HG03354 (cell line): ENCODE results near the gene FAM156A.
"Not testable (repeated sequence)": the region's sequence is repeated elsewhere in the genome, so short reads cannot be mapped to it uniquely, and the experiment has no call there.

Experiments used
- ATAC-seq: cut with Tn5 transposase; IDR thresholded peaks from one replicate; pipeline ENCODE4 v1.9.1; 2021; ENCODE audit warnings: mild to moderate bottlenecking; ENCODE audit not compliant: unreplicated experiment, poor library complexity, severe bottlenecking

FAM156A gene

GRCh38 chrX:52958113-52958959 is at the start of gene FAM156A:
Gene FAM156A (minus strand): TSS chrX:52958518. CDS start chrX:52948588, 9,930 bp downstream.
- ATAC-seq: peak; percentile 89

GRCh38 chrX:53005327-53005726 is 47.0 kb upstream of the FAM156A start:
- ATAC-seq: no peak

DNA sequence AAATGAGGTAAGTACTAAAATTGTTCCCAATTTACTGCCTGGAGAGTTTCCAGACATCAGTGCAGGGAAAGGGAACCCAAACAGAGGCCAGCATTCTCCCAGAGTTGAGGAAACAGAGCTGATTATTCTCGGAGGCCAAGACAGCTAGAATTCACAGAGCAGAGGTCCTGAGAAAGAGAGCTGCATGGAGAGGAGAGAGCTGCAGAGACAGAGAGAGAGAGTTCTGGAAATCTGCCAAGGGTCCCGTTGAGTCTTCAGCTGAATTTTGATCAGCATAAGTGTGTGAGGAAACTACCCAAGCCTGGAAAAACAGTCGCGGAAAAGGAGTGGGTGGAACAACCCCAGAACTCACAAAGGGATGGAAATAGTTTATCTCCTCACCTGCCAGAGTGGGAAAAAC is 46.5 kb upstream of the FAM156A start:
- no peak for ATAC-seq

DNA sequence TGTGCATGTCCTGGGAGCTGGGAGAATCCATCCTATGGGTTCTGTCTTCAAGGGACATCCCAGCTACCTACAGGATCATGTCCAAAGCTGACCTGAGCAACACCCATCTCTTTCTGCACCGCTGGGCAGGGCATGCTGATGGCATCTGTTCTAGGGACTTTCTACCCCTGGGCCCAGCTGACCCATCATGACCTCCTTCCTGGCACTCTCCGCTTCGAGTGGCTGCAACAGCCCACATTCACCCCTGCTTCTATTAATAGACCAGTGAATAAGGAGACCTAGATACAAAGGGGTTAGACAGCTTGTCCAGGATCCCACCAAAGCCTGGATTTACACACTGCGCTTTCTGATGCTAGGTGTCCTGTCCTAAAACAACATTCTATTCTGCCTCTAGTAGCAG is 45.7 kb upstream of the FAM156A start:
- ATAC-seq: no peak

DNA sequence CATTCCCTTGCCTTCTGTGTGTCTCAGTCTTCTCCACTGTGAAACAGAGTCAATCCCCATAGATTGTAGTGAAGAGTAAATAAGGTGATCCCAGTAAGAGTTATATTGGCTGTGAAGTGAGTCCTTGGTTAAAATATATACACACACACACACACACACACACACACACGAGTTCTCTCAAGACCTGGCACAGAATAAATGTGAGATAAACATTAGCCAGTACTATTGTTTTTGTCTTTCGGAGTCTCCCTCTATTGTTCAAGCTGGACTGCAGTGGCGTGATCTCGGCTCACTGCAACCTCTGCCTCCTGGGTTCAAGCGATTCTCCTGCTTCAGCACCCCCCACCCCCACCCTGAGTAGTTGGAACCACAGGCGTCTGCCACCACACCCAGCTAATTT is 44.8 kb upstream of the FAM156A start:
- no peak for ATAC-seq

DNA sequence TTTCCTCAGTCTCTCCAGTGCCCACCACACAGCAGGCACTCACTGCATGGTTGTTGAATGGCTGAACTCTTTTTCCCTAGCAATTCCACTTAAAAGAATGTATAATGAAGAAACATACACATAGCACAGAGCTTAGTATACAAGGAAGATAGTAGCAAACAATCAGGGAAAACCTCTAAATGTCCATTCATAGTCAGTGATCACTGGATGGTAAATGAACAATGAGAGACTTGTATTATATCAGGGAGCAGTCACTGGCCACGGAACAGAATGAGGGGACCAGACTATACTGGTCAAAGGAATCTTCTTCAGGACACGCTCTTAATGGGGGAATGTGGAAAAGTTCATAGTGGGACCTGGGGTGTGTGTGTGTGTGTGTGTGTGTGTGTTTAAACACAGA is 43.6 kb upstream of the FAM156A start:
- no peak for ATAC-seq

GRCh38 chrX:53000447-53001135 is 42.3 kb upstream of the FAM156A start:
- ATAC-seq: no peak

- ATAC-seq: no peak
Measured at GRCh38 chrX:52995987-52996331, 37.6 kb upstream of the FAM156A start.

- peak; percentile 96 for ATAC-seq
Measured at GRCh38 chrX:52995135-52995986, 37.0 kb upstream of the FAM156A start.

DNA sequence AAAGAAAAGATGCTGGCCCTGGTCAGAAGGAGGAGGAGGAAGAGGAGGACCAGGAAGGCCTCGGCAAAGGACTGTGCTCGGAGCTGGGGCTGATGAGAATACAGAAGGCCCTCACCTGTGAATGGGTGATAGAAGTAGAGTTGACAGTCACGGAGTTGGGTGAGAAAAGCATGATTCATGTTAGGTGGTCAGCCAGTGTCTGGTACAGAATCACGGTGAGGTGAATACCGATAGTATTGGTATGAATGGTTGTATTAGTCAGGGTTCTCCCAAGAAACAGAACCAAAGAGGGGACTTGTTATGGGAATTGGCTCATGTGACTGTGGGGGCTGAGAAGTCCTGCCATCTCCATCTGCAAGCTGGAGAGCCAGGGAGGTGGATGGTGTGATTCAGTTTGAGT is 32.5 kb upstream of the FAM156A start:
- ATAC-seq: no peak

DNA sequence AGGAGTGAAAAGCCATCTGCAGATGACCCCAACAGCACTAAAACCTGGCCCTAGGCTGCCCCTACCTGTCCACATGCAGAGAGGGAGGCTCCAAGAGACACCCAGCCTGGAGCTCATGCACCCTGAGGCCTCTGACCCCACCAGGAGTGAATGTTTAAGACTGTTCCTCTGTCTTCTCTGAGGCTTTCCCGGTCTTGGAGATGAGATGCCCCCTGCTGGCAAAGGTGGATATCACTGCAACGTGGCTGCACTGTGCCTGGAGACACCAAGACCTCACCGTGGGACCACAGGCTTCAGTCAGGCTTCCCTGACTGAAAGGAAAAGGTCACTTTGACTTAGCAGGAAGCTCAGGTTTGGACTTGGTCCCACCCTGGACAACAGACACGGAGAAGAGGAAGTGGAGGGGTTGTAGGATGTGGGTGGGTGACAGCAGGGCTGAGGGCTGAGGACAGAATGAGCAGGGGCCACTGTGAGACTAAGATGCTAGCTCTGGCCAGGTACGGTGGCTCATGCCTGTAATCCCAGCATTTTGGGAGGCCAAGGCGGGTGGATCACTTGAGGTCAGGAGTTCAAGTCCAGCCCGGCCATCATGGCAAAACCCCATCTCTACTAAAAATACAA is 31.8 kb upstream of the FAM156A start:
- peak; percentile 85 for ATAC-seq

DNA sequence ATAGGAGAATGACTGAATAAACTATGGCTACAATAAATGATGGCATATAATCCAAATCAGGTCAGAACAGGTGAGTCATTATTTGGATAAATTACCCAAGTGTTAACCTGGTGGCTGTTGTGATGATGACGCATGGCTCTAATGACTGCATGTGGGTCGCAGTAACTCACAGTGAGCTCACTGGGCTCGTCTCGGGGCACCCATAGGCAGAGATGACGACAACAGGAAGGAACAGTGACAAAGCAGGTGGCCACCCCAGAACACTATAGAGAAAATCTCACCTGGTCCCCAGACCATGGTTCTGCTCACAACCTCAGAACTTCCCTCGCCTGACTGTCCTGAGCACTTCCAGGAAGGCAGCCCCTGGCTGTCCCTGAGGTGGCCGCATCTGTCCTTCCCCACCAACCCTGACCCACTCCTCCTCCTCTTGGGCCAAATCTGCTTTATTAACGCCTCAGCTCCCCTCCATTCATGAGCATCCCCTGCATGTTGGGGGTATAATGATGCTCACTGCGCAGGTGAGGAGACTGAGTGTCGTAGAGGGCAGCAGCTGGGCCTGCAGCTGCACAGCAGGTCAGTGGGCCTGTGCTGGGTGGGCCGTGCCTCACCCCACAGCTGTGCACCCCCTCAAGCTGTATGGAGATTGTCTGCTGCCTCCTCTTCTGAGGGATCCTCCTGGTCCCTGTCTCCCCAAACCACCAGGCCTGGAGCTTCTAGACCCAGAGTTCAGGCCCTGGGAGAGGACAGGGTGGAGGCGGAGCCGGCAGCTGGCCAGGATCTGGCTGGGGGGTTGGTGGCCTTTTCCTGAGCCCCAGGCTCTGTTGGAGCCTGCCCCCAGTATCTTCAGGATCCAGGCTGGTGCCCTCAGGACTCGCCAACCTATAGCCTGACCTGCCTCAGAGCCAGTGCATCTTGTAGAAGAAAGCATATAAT is 30.9 kb upstream of the FAM156A start:
- ATAC-seq: no peak

DNA sequence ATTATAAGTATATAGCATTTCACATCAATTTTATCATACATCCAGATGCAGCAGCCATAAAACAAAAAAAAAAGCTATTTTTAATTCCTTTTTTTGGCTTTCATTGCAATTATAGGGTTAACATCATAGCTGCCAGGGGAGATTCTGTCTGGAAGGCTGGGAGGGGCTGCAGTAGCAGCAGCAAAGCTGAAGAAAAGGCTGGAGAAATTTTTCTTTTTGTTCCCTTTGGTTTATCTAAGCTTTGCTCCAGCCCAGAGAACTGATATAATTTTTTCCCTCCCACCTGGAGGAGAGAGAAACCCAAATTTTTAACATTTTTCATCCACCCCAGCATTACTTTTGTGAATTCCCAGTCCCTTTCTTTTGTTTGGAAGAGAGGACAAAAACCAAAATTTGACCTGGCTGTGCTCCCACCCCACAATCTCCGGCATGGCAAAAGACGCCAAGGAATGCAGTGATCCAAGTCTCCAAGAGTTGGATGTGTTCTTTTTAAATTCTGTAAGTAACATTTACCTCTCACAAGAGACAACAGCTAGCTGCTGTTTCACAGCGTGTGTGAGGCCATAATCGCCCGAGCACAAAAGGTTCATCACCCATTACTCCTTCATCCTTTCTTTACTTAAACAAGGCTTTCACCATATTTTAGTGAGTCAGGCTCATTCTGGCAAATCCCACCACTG is 25.1 kb upstream of the FAM156A start:
- ATAC-seq: no peak

- ATAC-seq: no peak
Measured at GRCh38 chrX:52979993-52980392, 21.7 kb upstream of the FAM156A start.

DNA sequence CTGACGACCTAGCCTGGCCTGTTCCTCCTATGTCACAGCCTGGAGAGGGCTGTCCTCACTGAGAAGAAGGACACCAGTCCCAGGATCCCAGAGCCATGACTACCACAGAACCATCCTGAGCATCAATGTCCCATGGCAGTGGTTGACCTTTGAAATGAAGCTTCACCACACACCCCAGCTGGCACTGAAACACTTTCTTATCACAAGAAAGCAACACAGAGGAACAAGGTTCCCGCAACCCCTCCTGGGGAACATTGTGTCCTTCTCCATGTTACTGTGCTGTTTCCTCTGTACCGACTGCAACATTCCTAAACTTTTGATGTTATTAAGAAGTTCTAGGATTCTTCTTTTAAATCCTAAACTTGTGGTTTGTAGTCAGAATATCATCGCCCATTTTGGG is 21.2 kb upstream of the FAM156A start:
- ATAC-seq: no peak

- no peak for ATAC-seq
Measured at GRCh38 chrX:52977953-52978352, 19.6 kb upstream of the FAM156A start.

DNA sequence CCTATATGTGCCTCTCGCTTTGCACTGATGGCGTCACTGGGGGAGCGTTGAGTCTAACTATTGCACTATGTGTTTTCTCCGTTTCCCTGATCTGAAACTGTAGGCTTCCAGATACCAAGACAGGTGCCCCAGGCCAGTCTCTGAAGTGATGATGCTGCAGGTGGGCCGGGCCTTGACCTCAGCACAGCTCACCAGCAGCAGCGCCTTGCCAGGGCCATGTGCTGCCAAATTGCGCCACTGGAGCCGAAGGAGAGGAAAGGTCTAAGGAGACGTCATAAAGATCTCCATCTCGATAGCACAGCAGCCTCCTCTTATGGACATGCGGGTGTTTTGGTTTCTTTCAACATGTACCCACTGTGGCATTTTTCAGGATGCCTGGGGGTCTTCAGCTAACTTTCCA is 17.3 kb upstream of the FAM156A start:
- ATAC-seq: not testable (repeated sequence)

DNA sequence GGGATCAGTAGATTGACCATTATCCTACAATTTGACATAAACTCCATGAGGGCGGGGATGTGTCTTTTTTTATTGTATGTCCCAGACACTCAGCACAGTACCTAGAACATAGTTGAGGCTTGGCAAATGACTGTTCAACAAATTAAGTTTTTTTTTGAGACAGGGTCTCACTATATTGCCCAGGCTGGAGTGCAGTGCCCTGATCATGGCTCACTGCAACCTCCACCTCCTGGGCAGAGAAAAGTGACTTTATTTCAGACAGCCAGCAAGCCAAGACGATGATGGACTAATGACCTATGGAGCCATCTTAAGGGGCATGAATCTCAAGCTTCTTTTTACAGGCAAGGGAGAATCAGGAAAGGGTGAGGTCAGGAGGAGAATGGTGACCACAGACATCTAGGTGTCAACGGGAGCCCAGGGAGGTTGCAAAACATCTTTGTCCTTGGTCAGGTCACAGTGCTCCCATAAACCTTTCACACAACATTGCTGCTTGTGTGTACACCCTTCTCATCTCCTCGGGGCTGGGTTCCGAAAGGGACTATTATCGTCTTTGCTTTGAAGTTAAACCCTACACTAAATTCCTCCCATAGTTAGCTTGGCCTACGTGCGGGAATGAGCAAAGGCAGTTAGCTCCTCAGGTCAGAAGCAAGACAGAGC is 16.1 kb upstream of the FAM156A start:
- not testable (repeated sequence) for ATAC-seq
